Mesodermal cell (in vitro differentiated cells): Measurements from ENCODE around the gene HTR2A.

Source experiments
- H3K27ac ChIP-seq: 2 replicates; pipeline ENCODE4 v1.7.0; 2013; ENCODE audit warnings: mild to moderate bottlenecking, low read depth, low read length, moderate library complexity; ENCODE audit not compliant: severe bottlenecking
- H3K36me3 ChIP-seq: 2 replicates; pipeline ENCODE4 v1.7.1; 2013; ENCODE audit warnings: mild to moderate bottlenecking, low read length, moderate library complexity; ENCODE audit not compliant: control insufficient read depth, insufficient read depth
- H3K4me1 ChIP-seq: one replicate; pipeline ENCODE4 v1.7.1; 2013; ENCODE audit warnings: mild to moderate bottlenecking, low read length; ENCODE audit not compliant: insufficient read depth, control insufficient read depth, poor library complexity, severe bottlenecking
- H3K4me3 ChIP-seq: 2 replicates; pipeline ENCODE4 v1.7.0; 2013; ENCODE audit warnings: low read length, control low read depth, mild to moderate bottlenecking; ENCODE audit not compliant: insufficient read depth, poor library complexity, severe bottlenecking; ENCODE audit errors: extremely low read depth
- H3K9me3 ChIP-seq: 2 replicates; pipeline ENCODE4 v1.7.1; 2013; ENCODE audit warnings: mild to moderate bottlenecking, low read length, moderate library complexity; ENCODE audit not compliant: control insufficient read depth
- WGBS, 2 experiments: methylation state at CpG; one replicate each; pipeline ENCODE4 v1.1.5; 2013; ENCODE audit warnings: missing lambda C conversion rate in 2 of 2; ENCODE audit not compliant: insufficient coverage in 2 of 2; 5-methylcytosine and 5-hydroxymethylcytosine counted together

Gene HTR2A

DNA sequence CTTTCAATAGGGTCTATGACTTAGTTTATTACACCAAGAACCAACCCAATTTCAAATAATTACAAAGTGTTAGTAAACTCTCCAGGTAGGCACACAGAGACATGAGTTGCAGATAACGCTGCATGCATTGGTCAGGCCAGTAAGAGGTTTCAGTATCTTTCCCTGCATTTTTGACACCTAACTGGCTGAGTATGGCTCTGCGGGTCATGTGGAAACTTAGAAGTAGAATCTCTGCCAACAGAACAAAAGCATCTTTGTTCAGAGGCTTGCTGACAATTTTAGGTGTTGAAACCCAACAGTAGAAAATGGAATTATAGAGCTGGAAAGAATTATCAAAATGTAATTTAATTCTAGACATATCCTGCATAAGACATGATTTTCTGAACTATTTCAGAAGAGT is 25.3 kb downstream of the HTR2A start:
- H3K36me3 ChIP-seq = no peaks in the 10 kb centered on the region
- WGBS, 2 experiments = 82 to 100% methylated on average over 2 of the region's 2 CpGs
- no peak overlapping the region for H3K27ac ChIP-seq
- H3K4me1 ChIP-seq = no peaks in the 10 kb centered on the region
- no peaks in the 10 kb centered on the region for H3K9me3 ChIP-seq
- H3K4me3 ChIP-seq = no peak overlapping the region

GRCh38 chr13:46868091-46868490 is 28.8 kb downstream of the HTR2A start:
- no CpG with 5 or more reads among the region's 2 CpGs for WGBS, 2 experiments
- Histone ChIP-seq H3K27ac (no peak overlapping the region), H3K4me3 (no peak overlapping the region), H3K36me3 (no peaks in the 10 kb centered on the region), H3K4me1 (peaks cover 5% of the 10 kb centered on the region), H3K9me3 (no peaks in the 10 kb centered on the region)

DNA sequence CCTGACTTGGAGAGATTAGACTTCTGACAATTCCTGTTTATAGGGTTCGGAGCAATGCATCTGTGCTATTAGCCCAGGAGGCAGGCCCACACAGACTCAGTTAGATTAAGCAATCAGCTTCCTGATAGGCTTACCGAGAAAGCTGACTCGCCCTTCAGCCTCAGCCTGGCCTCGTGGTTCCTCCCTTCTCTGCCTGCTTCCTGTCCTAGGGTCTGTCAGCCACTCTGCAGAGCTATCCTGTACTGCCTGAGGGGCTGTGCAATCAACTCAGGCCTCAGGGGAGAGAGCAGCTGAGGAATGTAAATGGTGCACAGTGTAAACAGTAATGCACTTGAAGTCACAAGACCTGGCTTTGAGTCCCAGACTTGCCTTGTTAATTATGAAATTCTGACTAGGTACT is 30.7 kb downstream of the HTR2A start:
- peaks cover 5% of the 10 kb centered on the region for H3K4me1 ChIP-seq
- peak overlapping the region; percentile 57 for H3K27ac ChIP-seq
- no peaks in the 10 kb centered on the region for H3K9me3 ChIP-seq
- H3K4me3 ChIP-seq = no peak overlapping the region
- no peaks in the 10 kb centered on the region for H3K36me3 ChIP-seq
- WGBS, 2 experiments = 61 to 62% methylated on average over 4 of the region's 4 CpGs

- Histone ChIP-seq H3K4me1 (peaks cover 5% of the 10 kb centered on the region), H3K9me3 (no peaks in the 10 kb centered on the region), H3K4me3 (no peak overlapping the region), H3K27ac (no peak overlapping the region), H3K36me3 (no peaks in the 10 kb centered on the region)
- WGBS, 2 experiments = 100% methylated on average over 2 of the region's 3 CpGs; no CpG with 5 or more reads in 1 of the 2 experiments
Measured at GRCh38 chr13:46864941-46865340, 31.9 kb downstream of the HTR2A start.

DNA sequence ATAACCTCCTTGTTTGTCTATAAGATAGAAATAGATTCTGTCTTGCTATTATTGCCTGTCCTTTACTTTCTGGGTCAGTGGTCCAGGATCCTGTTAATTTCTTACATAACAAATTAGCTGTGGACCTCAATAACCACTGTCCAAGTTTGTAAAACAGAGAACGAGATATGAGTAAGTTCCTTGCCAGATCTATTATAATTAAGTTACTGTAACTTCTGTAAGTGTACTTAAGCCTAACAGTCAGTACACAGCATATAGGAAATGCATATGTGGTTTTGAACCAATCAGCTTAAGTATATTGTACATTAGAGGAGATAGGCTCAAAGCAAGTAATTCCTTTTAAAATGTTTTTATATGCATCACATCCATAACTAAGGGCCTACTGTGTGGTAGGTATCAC is 34.9 kb downstream of the HTR2A start:
- no CpG with 5 or more reads among the region's 1 CpG for WGBS, 2 experiments
- H3K4me3 ChIP-seq = no peak overlapping the region
- H3K36me3 ChIP-seq = no peaks in the 10 kb centered on the region
- peaks cover 5% of the 10 kb centered on the region for H3K4me1 ChIP-seq
- H3K27ac ChIP-seq = no peak overlapping the region
- H3K9me3 ChIP-seq = no peaks in the 10 kb centered on the region

- H3K4me3 ChIP-seq = no peak overlapping the region
- no peak overlapping the region for H3K27ac ChIP-seq
Measured at GRCh38 chr13:46860722-46861121, 36.1 kb downstream of the HTR2A start.

GRCh38 chr13:46858776-46859175 is 38.1 kb downstream of the HTR2A start:
- no peak overlapping the region for H3K4me3 ChIP-seq
- H3K9me3 ChIP-seq = no peaks in the 10 kb centered on the region
- no peaks in the 10 kb centered on the region for H3K4me1 ChIP-seq
- H3K27ac ChIP-seq = no peak overlapping the region
- H3K36me3 ChIP-seq = no peaks in the 10 kb centered on the region
- 91 to 93% methylated on average over 3 of the region's 3 CpGs for WGBS, 2 experiments

More at GRCh38 chr13:46860722-46861121, 36.1 kb downstream of the HTR2A start:
- H3K36me3 ChIP-seq = no peaks in the 10 kb centered on the region
- peaks cover 2% of the 10 kb centered on the region for H3K4me1 ChIP-seq
- no peaks in the 10 kb centered on the region for H3K9me3 ChIP-seq

DNA sequence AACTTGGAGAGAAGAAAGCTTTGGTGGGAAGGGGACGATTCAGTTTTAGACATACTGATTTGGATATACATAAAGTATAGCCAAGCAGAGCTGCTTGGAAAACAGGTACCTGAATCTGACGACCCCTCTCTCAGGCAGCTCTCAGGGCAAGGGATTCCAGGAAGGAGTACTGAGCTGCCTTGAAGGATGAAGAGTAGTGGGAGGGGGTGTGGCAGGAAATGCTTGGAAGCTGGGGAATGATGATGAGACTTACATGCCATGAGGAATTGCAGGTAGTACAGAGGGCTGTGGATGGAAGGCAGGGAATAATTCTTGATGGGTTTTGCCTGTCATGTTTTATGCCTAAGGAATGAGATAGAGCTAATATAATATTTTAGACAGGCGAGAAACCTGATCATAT is 38.7 kb downstream of the HTR2A start:
- no peaks in the 10 kb centered on the region for H3K36me3 ChIP-seq
- H3K4me1 ChIP-seq = no peaks in the 10 kb centered on the region
- no peak overlapping the region for H3K27ac ChIP-seq
- H3K9me3 ChIP-seq = no peaks in the 10 kb centered on the region
- H3K4me3 ChIP-seq = no peak overlapping the region
- WGBS, 2 experiments = 75 to 80% methylated on average over 2 to 3 of the region's 3 CpGs

GRCh38 chr13:46855664-46856063 is 41.2 kb downstream of the HTR2A start:
- Histone ChIP-seq H3K36me3 (no peaks in the 10 kb centered on the region), H3K4me1 (no peaks in the 10 kb centered on the region), H3K4me3 (no peak overlapping the region), H3K9me3 (no peaks in the 10 kb centered on the region), H3K27ac (no peak overlapping the region)
- WGBS, 2 experiments = 82 to 92% methylated on average over 2 of the region's 3 CpGs

DNA sequence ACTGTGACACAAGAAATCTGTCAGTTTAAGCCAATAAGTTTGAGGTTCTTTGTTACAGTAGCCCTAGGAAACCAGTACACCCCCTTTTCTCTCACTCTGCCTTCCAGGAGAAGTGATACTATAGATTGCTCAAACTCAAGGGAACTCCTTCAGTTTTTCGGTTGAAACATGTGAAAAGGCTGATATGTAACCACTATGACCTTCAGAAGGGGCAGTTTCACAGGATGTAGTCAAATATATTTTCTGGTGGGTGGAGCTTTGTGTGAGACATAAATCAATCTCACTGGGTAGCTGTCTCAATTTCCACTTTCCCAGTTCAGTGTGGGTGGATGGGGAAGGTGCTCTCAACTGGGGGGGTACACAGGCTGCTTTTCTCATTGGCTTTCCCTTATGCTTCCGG is 41.7 kb downstream of the HTR2A start:
- Histone ChIP-seq H3K36me3 (no peaks in the 10 kb centered on the region), H3K4me3 (no peak overlapping the region), H3K9me3 (no peaks in the 10 kb centered on the region), H3K27ac (no peak overlapping the region), H3K4me1 (no peaks in the 10 kb centered on the region)
- 86 to 100% methylated on average over 1 of the region's 2 CpGs for WGBS, 2 experiments

DNA sequence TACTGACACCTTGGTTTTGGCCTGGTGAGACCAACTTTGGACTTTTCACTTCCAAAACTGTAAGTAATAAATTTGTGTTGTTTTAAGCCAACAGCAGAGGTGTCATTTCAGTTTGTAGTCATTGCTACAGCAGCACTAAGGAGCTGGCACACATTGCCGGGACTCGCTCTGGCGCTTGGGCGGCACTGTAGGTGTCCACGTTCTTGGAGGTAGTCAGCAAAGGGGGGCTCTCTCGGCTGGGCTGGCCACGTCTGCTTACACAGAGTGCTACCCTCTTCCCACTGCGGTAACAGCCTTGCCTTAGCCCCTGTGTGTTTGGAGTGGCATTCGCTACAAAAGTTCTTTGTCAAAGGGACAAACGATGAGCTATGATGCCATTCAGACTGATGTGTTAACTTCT is 44.7 kb downstream of the HTR2A start:
- 90% methylated on average over 9 of the region's 10 CpGs for WGBS, 2 experiments
- H3K4me3 ChIP-seq = no peak overlapping the region
- H3K9me3 ChIP-seq = no peaks in the 10 kb centered on the region
- no peaks in the 10 kb centered on the region for H3K4me1 ChIP-seq
- H3K27ac ChIP-seq = no peak overlapping the region
- H3K36me3 ChIP-seq = no peaks in the 10 kb centered on the region

- H3K9me3 ChIP-seq = no peaks in the 10 kb centered on the region
- 92% methylated on average over 1 of the region's 1 CpG; no CpG with 5 or more reads in 1 of the 2 experiments for WGBS, 2 experiments
- H3K27ac ChIP-seq = no peak overlapping the region
- no peak overlapping the region for H3K4me3 ChIP-seq
- no peaks in the 10 kb centered on the region for H3K4me1 ChIP-seq
- no peaks in the 10 kb centered on the region for H3K36me3 ChIP-seq
Measured at GRCh38 chr13:46850214-46850613, 46.6 kb downstream of the HTR2A start.
